Astrocyte (in vitro differentiated cells and primary cell): ENCODE results near the gene SEC11C. TPM values are rescaled to one million over a fixed set of nuclear protein-coding genes. Genes with fewer than 3 reads are reported as not detected.

ENCODE experiments used
- DNase-seq: peaks from one replicate; pipeline ENCODE4 v3.0.0-alpha.2; 2010; ENCODE audit warnings: low read depth
- FAIRE-seq: peaks from 2 replicates; lab custom pipeline; 2011; peaks lifted over from hg19 to GRCh38; lab: Jason Lieb, UNC
- H2AFZ ChIP-seq: 2 replicates; pipeline ENCODE4 v1.6.0; 2012; ENCODE audit warnings: low read depth, low read length, inconsistent platforms
- H3K27ac ChIP-seq: 2 replicates; pipeline ENCODE4 v1.5.1; 2011; ENCODE audit warnings: low read depth, low read length, inconsistent platforms
- H3K27me3 ChIP-seq: 2 replicates; pipeline ENCODE4 v1.6.0; 2011; ENCODE audit warnings: low read length, inconsistent platforms; ENCODE audit not compliant: insufficient read depth
- H3K36me3 ChIP-seq: 2 replicates; pipeline ENCODE4 v1.5.1; 2011; ENCODE audit warnings: low read length, inconsistent platforms; ENCODE audit not compliant: insufficient read depth
- H3K4me1 ChIP-seq: 2 replicates; pipeline ENCODE4 v1.5.1; 2011; ENCODE audit warnings: low read length, inconsistent platforms; ENCODE audit not compliant: insufficient read depth
- H3K4me2 ChIP-seq: 2 replicates; pipeline ENCODE4 v1.6.0; 2012; ENCODE audit warnings: low read length, inconsistent platforms
- H3K4me3 ChIP-seq: 2 replicates; pipeline ENCODE4 v1.5.1; 2011; ENCODE audit warnings: low read depth, mild to moderate bottlenecking, low read length, inconsistent platforms; ENCODE audit not compliant: insufficient read depth
- H3K79me2 ChIP-seq: 2 replicates; pipeline ENCODE4 v1.6.0; 2012; ENCODE audit warnings: mild to moderate bottlenecking, low read length, inconsistent platforms; ENCODE audit not compliant: insufficient read depth
- H3K9ac ChIP-seq: 2 replicates; pipeline ENCODE4 v1.6.0; 2012; ENCODE audit warnings: mild to moderate bottlenecking, low read length, inconsistent platforms
- H3K9me3 ChIP-seq: 2 replicates; pipeline ENCODE4 v1.5.1; 2012; ENCODE audit warnings: low read depth, mild to moderate bottlenecking, low read length, inconsistent platforms; ENCODE audit not compliant: insufficient read depth
- H4K20me1 ChIP-seq: 2 replicates; pipeline ENCODE4 v1.6.0; 2012; ENCODE audit warnings: low read length, inconsistent platforms; ENCODE audit not compliant: insufficient read depth
- H3K27ac Mint-ChIP-seq: one replicate; pipeline ENCODE4 v1.8.0; 2021; ENCODE audit warnings: mild to moderate bottlenecking, mixed read lengths; ENCODE audit not compliant: unreplicated experiment
- H3K27me3 Mint-ChIP-seq: one replicate; pipeline ENCODE4 v1.8.0; 2021; ENCODE audit warnings: low read depth, mixed read lengths; ENCODE audit not compliant: unreplicated experiment
- H3K36me3 Mint-ChIP-seq: one replicate; pipeline ENCODE4 v1.8.0; 2021; ENCODE audit warnings: low read depth, mixed read lengths; ENCODE audit not compliant: unreplicated experiment
- H3K4me1 Mint-ChIP-seq: one replicate; pipeline ENCODE4 v1.8.0; 2021; ENCODE audit warnings: low read depth, mixed read lengths; ENCODE audit not compliant: unreplicated experiment
- H3K4me3 Mint-ChIP-seq: one replicate; pipeline ENCODE4 v1.8.0; 2021; ENCODE audit warnings: mild to moderate bottlenecking, moderate library complexity, mixed read lengths; ENCODE audit not compliant: unreplicated experiment
- H3K9me3 Mint-ChIP-seq: one replicate; pipeline ENCODE4 v1.8.0; 2021; ENCODE audit warnings: mild to moderate bottlenecking, mixed read lengths; ENCODE audit not compliant: unreplicated experiment
- EZH2 ChIP-seq: IDR thresholded peaks from 2 replicates; pipeline ENCODE4 v1.6.1; 2012; ENCODE audit warnings: mild to moderate bottlenecking, low read length, inconsistent platforms; ENCODE audit not compliant: insufficient read depth
- total RNA-seq: library from RNA; stranded (reverse); gene quantifications from 2 replicates; pipeline ENCODE4 v1.2.1, GENCODE V29; 2021
- TF ChIP-seq, protein P1 (sequence below): IDR thresholded peaks from 2 replicates; pipeline ENCODE4 v1.5.1; 2011; ENCODE audit warnings: low read depth, mild to moderate bottlenecking, inconsistent platforms, low read length, moderate library complexity; ENCODE audit not compliant: insufficient read depth

The SEC11C gene
- total RNA-seq, 1 donor from 2014 or later = 38.0 TPM

DNA sequence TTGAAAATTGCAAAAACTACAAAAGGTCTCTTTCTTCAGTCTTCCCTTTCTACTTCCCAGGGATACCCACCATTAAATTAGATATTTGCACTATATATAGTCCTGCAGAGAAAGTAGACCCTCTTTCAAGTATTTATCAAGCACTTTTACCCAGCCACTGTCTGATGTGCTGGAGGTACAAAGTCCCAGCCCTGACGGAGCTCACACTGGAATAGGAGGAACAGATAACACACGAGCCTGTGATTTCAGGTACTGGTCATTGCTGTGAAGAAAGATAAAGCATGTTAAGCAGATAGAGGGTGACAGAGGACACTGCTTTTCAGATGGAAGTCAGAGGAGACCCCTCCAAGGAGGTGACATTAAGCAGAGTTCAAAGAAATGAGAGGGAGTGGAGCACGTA, 19.6 kb downstream of the SEC11C start:
- Histone ChIP-seq H3K4me1 (no peaks in the 10 kb centered on the region), H3K9ac (no peak overlapping the region), H3K36me3 (no peaks in the 10 kb centered on the region), H3K9me3 (no peaks in the 10 kb centered on the region), H3K27ac (no peak overlapping the region), H4K20me1 (no peaks in the 10 kb centered on the region), H2AFZ (no peak overlapping the region), H3K4me3 (no peak overlapping the region), H3K79me2 (no peaks in the 10 kb centered on the region), H3K4me2 (no peak overlapping the region), H3K27me3 (no peaks in the 10 kb centered on the region)
- no peak overlapping the region for H3K27ac Mint-ChIP-seq
- peaks cover 5% of the 10 kb centered on the region for H3K4me1 Mint-ChIP-seq
- FAIRE-seq (no peak), DNase-seq (no peak)
- H3K27me3 Mint-ChIP-seq = peaks cover 2% of the 10 kb centered on the region
- H3K4me3 Mint-ChIP-seq = no peak overlapping the region
- peaks cover 1% of the 10 kb centered on the region for H3K9me3 Mint-ChIP-seq
- peaks cover 5% of the 10 kb centered on the region for H3K36me3 Mint-ChIP-seq
- no peak for TF ChIP-seq EZH2
- TF ChIP-seq, protein P1, sequence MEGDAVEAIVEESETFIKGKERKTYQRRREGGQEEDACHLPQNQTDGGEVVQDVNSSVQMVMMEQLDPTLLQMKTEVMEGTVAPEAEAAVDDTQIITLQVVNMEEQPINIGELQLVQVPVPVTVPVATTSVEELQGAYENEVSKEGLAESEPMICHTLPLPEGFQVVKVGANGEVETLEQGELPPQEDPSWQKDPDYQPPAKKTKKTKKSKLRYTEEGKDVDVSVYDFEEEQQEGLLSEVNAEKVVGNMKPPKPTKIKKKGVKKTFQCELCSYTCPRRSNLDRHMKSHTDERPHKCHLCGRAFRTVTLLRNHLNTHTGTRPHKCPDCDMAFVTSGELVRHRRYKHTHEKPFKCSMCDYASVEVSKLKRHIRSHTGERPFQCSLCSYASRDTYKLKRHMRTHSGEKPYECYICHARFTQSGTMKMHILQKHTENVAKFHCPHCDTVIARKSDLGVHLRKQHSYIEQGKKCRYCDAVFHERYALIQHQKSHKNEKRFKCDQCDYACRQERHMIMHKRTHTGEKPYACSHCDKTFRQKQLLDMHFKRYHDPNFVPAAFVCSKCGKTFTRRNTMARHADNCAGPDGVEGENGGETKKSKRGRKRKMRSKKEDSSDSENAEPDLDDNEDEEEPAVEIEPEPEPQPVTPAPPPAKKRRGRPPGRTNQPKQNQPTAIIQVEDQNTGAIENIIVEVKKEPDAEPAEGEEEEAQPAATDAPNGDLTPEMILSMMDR = no peak

DNA sequence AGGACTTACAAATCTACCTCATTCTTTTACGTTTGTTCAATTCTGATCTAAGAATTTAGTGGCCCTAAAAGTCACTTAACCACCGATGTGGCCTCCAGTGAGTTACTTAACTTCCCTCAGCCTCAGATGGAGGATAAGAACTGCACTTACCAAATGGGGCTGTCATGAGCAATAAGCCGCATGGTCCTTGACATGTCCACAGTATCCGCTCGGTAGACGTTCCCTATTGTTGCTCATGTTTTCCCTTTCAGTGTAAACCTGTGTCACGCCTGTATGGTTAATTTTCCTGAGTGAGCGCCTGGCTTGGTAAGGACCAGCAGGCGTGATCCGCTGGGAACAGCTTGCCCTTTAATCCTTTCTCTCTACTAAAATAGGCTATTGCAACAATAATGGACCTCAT, 20.3 kb downstream of the SEC11C start:
- peaks cover 5% of the 10 kb centered on the region for H3K36me3 Mint-ChIP-seq
- H3K36me3 ChIP-seq = no peaks in the 10 kb centered on the region
- no peak for TF ChIP-seq EZH2
- TF ChIP-seq, protein P1 = no peak
- peaks cover 2% of the 10 kb centered on the region for H3K27me3 Mint-ChIP-seq
- no peak overlapping the region for H3K27ac Mint-ChIP-seq
- no peak overlapping the region for H3K4me3 Mint-ChIP-seq
- no peaks in the 10 kb centered on the region for H3K4me1 ChIP-seq
- FAIRE-seq (no peak), DNase-seq (no peak)
- no peak overlapping the region for H3K4me2 ChIP-seq
- H3K9ac ChIP-seq = no peak overlapping the region
- H3K4me3 ChIP-seq = no peak overlapping the region
- H3K27ac ChIP-seq = no peak overlapping the region
- peaks cover 1% of the 10 kb centered on the region for H3K9me3 Mint-ChIP-seq
- H2AFZ ChIP-seq = no peak overlapping the region
- no peaks in the 10 kb centered on the region for H3K79me2 ChIP-seq
- no peaks in the 10 kb centered on the region for H3K27me3 ChIP-seq
- no peaks in the 10 kb centered on the region for H3K9me3 ChIP-seq
- H4K20me1 ChIP-seq = no peaks in the 10 kb centered on the region
- peaks cover 5% of the 10 kb centered on the region for H3K4me1 Mint-ChIP-seq

DNA sequence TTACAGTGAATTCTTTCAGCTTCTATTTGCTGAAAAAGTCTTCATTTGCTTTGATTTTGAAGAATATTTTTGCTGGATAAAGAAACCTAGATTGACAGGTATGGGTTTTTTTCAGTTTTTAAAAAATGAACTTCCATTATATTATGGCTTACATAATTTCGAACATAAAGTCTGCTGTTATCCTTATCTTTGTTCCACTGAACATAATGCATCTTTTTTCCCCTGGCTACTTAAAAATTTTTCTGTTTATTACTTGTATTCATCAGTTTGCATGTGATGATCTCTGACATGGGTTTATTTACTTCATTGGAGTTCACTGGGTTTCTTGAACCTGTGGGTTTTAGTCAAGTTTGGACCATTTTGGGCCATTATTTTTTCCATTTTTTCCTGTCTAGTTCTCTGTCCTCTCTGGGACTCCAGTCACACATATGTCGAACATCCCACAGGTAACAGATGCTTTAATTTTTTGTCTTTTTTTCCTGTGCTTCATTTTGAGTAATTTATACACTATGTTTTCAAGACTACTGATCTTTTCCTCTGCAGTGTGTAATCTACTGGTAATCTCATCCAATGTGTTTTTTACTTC, 33.1 kb downstream of the SEC11C start:
- no peak for DNase-seq
- Histone ChIP-seq H3K36me3 (no peaks in the 10 kb centered on the region), H3K4me3 (no peak overlapping the region), H3K4me2 (no peak overlapping the region), H3K27ac (no peak overlapping the region), H3K79me2 (no peaks in the 10 kb centered on the region), H4K20me1 (no peaks in the 10 kb centered on the region), H2AFZ (no peak overlapping the region), H3K4me1 (no peaks in the 10 kb centered on the region), H3K9ac (no peak overlapping the region), H3K27me3 (no peaks in the 10 kb centered on the region), H3K9me3 (peaks cover 11% of the 10 kb centered on the region)
- Mint-ChIP-seq H3K4me1 (no peaks in the 10 kb centered on the region), H3K27ac (no peak overlapping the region), H3K36me3 (no peaks in the 10 kb centered on the region), H3K4me3 (no peak overlapping the region), H3K27me3 (no peaks in the 10 kb centered on the region), H3K9me3 (peaks cover 20% of the 10 kb centered on the region)
- TF ChIP-seq, protein P1 = no peak
- TF ChIP-seq EZH2 = no peak
- no peak for FAIRE-seq
